Fibroblast of pulmonary artery (primary cell): ENCODE results near the gene FAM3D.
"Not testable (repeated sequence)": the region's sequence is repeated elsewhere in the genome, so short reads cannot be mapped to it uniquely, and the experiment has no call there.

ENCODE experiments used
- DNase-seq: peaks from one replicate; pipeline ENCODE4 v3.0.0-alpha.2; 2010; ENCODE audit warnings: low read depth
- H3K4me3 ChIP-seq: replicated peaks from 2 replicates; pipeline ENCODE4 v1.5.1; 2011; ENCODE audit warnings: low read depth, mild to moderate bottlenecking, control low read depth, low read length, moderate library complexity
- CTCF ChIP-seq: IDR thresholded peaks from 2 replicates; pipeline ENCODE4 v1.5.1; 2011; ENCODE audit warnings: mild to moderate bottlenecking, control low read depth, low read length, inconsistent platforms; ENCODE audit errors: missing control alignments

The FAM3D gene

GRCh38 chr3:58666683-58667082 lies at the start of gene FAM3D:
FAM3D (minus strand) TSS chr3:58666774; CDS start chr3:58655563, 11,211 bp downstream.
- peak; percentile 8 for DNase-seq
- H3K4me3 ChIP-seq: no peak within 1 kb of the TSS
- no peak for TF ChIP-seq CTCF

GRCh38 chr3:58713715-58714401 lies 47.3 kb upstream of the FAM3D start:
- no peak for TF ChIP-seq CTCF
- DNase-seq: no peak
- H3K4me3 ChIP-seq: no peak overlapping the region

- TF ChIP-seq CTCF: no peak
- no peak overlapping the region for H3K4me3 ChIP-seq
- DNase-seq: no peak
Measured at GRCh38 chr3:58711871-58712270, 45.3 kb upstream of the FAM3D start.

- H3K4me3 ChIP-seq, DNase-seq: not testable (repeated sequence)
Measured at GRCh38 chr3:58708983-58709382, 42.4 kb upstream of the FAM3D start.

GRCh38 chr3:58708116-58708791 lies 41.7 kb upstream of the FAM3D start:
- H3K4me3 ChIP-seq: no peak overlapping the region
- no peak for TF ChIP-seq CTCF
- DNase-seq: no peak

GRCh38 chr3:58707390-58707930 lies 40.9 kb upstream of the FAM3D start:
- H3K4me3 ChIP-seq: no peak overlapping the region
- no peak for TF ChIP-seq CTCF
- no peak for DNase-seq

- no peak for TF ChIP-seq CTCF
- no peak for DNase-seq
- H3K4me3 ChIP-seq: no peak overlapping the region
Measured at GRCh38 chr3:58706395-58707167, 40.0 kb upstream of the FAM3D start.
